A549 (cell line): ENCODE measurements around the gene RAB12. TPM values are rescaled to one million over a fixed set of nuclear protein-coding genes. Genes with fewer than 3 reads are reported as not detected.

Source experiments
- ATAC-seq, 2 experiments: fragments of 200-7000 bp in 1 of 2; fragments of >200 bp in 1 of 2; cut with Nextera tagmentation in 1 of 2; cut with Tn5 transposase in 1 of 2; 3 replicates each; pipeline versions ENCODE4 v1.8.0 to v1.9.1; 2018 to 2020; ENCODE audit warnings: mild to moderate bottlenecking in 1 of 2, moderate library complexity in 1 of 2
- CTCF ChIA-PET: fragments of 300-600 bp; sonication (Branson Sonifier 250); formaldehyde crosslinking; extraction: SDS; loops from one replicate; lab custom pipeline; 2021; ENCODE audit warnings: antibody characterized with exemption, inconsistent platforms; lab: Yijun Ruan, JAX
- POLR2A ChIA-PET: fragments of 350-600 bp; formaldehyde crosslinking; extraction: SDS; loops from one replicate; lab custom pipeline; 2021; ENCODE audit warnings: antibody characterized with exemption, inconsistent platforms; lab: Yijun Ruan, JAX
- DNase-seq, 2 experiments: peaks; one replicate each; pipeline versions ENCODE4 v3.0.0 to v3.0.0-alpha.2; 2011 to 2016; ENCODE audit warnings: low read depth in 1 of 2, low spot score in 1 of 2
- FAIRE-seq: peaks from 2 replicates; lab custom pipeline; 2011; peaks lifted over from hg19 to GRCh38; lab: Jason Lieb, UNC
- H3K27ac ChIP-seq, 2 experiments: fragments of >200 bp; sonication (Bioruptor Twin); formaldehyde crosslinking; 3 replicates each; pipeline ENCODE4 v1.5.1; 2016 to 2017
- H3K4me1 ChIP-seq: fragments of >200 bp; sonication (Bioruptor Twin); formaldehyde crosslinking; 3 replicates; pipeline ENCODE4 v1.6.1; 2016
- H3K4me2 ChIP-seq: fragments of >200 bp; sonication (Bioruptor Twin); formaldehyde crosslinking; 3 replicates; pipeline ENCODE4 v1.6.1; 2016
- H3K4me3 ChIP-seq: fragments of >200 bp; sonication (Bioruptor Twin); formaldehyde crosslinking; 3 replicates; pipeline ENCODE4 v1.5.1; 2016
- H3K9me3 ChIP-seq: fragments of >200 bp; sonication (Bioruptor Twin); formaldehyde crosslinking; 3 replicates; pipeline ENCODE4 v1.6.1; 2016
- CEBPB ChIP-seq, 2 experiments: fragments of >200 bp in 1 of 2; sonication (Bioruptor Twin) in 1 of 2; formaldehyde crosslinking in 1 of 2; IDR thresholded peaks; 2 replicates each; pipeline ENCODE4 v1.6.1; 2012 to 2016
- CHD2 ChIP-seq: fragments of 150-350 bp; IDR thresholded peaks from 2 replicates; pipeline ENCODE4 v1.6.1; 2014; ENCODE audit warnings: low read length; ENCODE audit not compliant: partially characterized antibody
- CHD4 ChIP-seq: fragments of 200-600 bp; sonication (generic); IDR thresholded peaks from 2 replicates; pipeline ENCODE4 v1.6.1; 2016; ENCODE audit warnings: antibody characterized with exemption, mild to moderate bottlenecking, borderline replicate concordance
- CTCF ChIP-seq: fragments of >200 bp; sonication (Bioruptor Twin); formaldehyde crosslinking; IDR thresholded peaks from 3 replicates; pipeline ENCODE4 v1.5.1; 2016
- EHMT2 ChIP-seq: fragments of 200-600 bp; sonication (generic); IDR thresholded peaks from 2 replicates; pipeline ENCODE4 v1.6.1; 2016; ENCODE audit warnings: antibody characterized with exemption, low read depth, mild to moderate bottlenecking, moderate library complexity
- EP300 ChIP-seq, 2 experiments: fragments of >200 bp; sonication (Bioruptor Twin); formaldehyde crosslinking; IDR thresholded peaks; 2 replicates in 1 of 2; 3 replicates in 1 of 2; pipeline ENCODE4 v1.6.1; 2016 to 2017
- ESRRA ChIP-seq: fragments of 150-350 bp; IDR thresholded peaks from 2 replicates; pipeline ENCODE4 v1.6.1; 2014; ENCODE audit warnings: mild to moderate bottlenecking, low read length, borderline replicate concordance
- FOSL2 ChIP-seq, 2 experiments: fragments of 450-650 bp in 1 of 2; fragments of >200 bp in 1 of 2; sonication (Bioruptor Twin) in 1 of 2; formaldehyde crosslinking; IDR thresholded peaks; 2 replicates each; pipeline versions ENCODE4 v1.5.0 to v1.6.1; 2016 to 2020; ENCODE audit warnings: mild to moderate bottlenecking in 1 of 2, moderate library complexity in 1 of 2
- FOXS1 ChIP-seq: fragments of 250-450 bp; sonication (Bioruptor Pico); IDR thresholded peaks from 2 replicates; pipeline ENCODE4 v1.5.0; 2020; ENCODE audit warnings: mild to moderate bottlenecking, moderate library complexity
- HDAC2 ChIP-seq: fragments of 200-600 bp; sonication (generic); IDR thresholded peaks from 2 replicates; pipeline ENCODE4 v1.6.1; 2016
- HEYL ChIP-seq: fragments of 250-450 bp; sonication (Bioruptor Pico); IDR thresholded peaks from 2 replicates; pipeline ENCODE4 v1.8.0; 2021; ENCODE audit warnings: mild to moderate bottlenecking, moderate library complexity
- HMGXB4 ChIP-seq: fragments of 250-450 bp; sonication (Bioruptor Pico); IDR thresholded peaks from 2 replicates; pipeline ENCODE4 v1.5.0; 2021; ENCODE audit warnings: mild to moderate bottlenecking, moderate library complexity, borderline replicate concordance
- HOXA7 ChIP-seq: fragments of 250-450 bp; sonication (Bioruptor Pico); IDR thresholded peaks from 2 replicates; pipeline ENCODE4 v1.5.0; 2020; ENCODE audit warnings: mild to moderate bottlenecking, moderate library complexity
- HOXB5 ChIP-seq: fragments of 250-450 bp; sonication (Bioruptor Pico); IDR thresholded peaks from 2 replicates; pipeline ENCODE4 v1.5.0; 2020; ENCODE audit warnings: mild to moderate bottlenecking, moderate library complexity
- JUN ChIP-seq, 2 experiments: fragments of >200 bp; sonication (Bioruptor Twin); formaldehyde crosslinking; IDR thresholded peaks; 2 replicates in 1 of 2; 3 replicates in 1 of 2; pipeline ENCODE4 v1.6.1; 2016 to 2017
- KDM5A ChIP-seq: fragments of 200-600 bp; sonication (generic); IDR thresholded peaks from 2 replicates; pipeline ENCODE4 v1.6.1; 2016; ENCODE audit warnings: antibody characterized with exemption, mild to moderate bottlenecking
- MAFK ChIP-seq: fragments of 450-650 bp; IDR thresholded peaks from 2 replicates; pipeline ENCODE4 v1.6.1; 2014; ENCODE audit not compliant: partially characterized antibody
- MAX ChIP-seq: IDR thresholded peaks from 2 replicates; pipeline ENCODE4 v1.6.1; 2012
- POLR2AphosphoS2 ChIP-seq: conservative IDR thresholded peaks from 2 replicates; pipeline ENCODE4 v1.6.1; 2012; ENCODE audit warnings: low read length, improper control_type of control experiment, inconsistent platforms
- RCOR1 ChIP-seq: fragments of 150-350 bp; IDR thresholded peaks from 2 replicates; pipeline ENCODE4 v1.6.1; 2014; ENCODE audit warnings: antibody characterized with exemption, low read length, low read depth
- RFX5 ChIP-seq: fragments of 450-650 bp; IDR thresholded peaks from 2 replicates; pipeline ENCODE4 v1.7.1; 2014; ENCODE audit warnings: antibody characterized with exemption, mild to moderate bottlenecking, moderate library complexity
- USF2 ChIP-seq: fragments of 450-650 bp; IDR thresholded peaks from 2 replicates; pipeline ENCODE4 v1.6.1; 2014; ENCODE audit warnings: antibody characterized with exemption
- ZC3H11A ChIP-seq: fragments of 450-650 bp; IDR thresholded peaks from 2 replicates; pipeline ENCODE4 v1.6.1; 2014; ENCODE audit warnings: antibody characterized with exemption, mild to moderate bottlenecking
- ZFP36 ChIP-seq: fragments of 450-650 bp; IDR thresholded peaks from 2 replicates; pipeline ENCODE4 v1.6.1; 2014; ENCODE audit warnings: borderline replicate concordance; ENCODE audit not compliant: partially characterized antibody
- ZNF302 ChIP-seq: fragments of 250-450 bp; sonication (Bioruptor Pico); IDR thresholded peaks from 2 replicates; pipeline ENCODE4 v1.9.0; 2021; ENCODE audit warnings: inconsistent platforms, mild to moderate bottlenecking, moderate library complexity
- WGBS: methylation state at CpG from one replicate; pipeline ENCODE4 v1.1.6; 2017; ENCODE audit errors: missing lambda C conversion rate; 5-methylcytosine and 5-hydroxymethylcytosine counted together
- polyA plus RNA-seq, 4 experiments: library from polyadenylated mRNA; depleted of rRNA in 3 of 4; stranded (reverse); fragments of >200 nt; fragmentation: RNase III in 1 of 4; extraction: RNeasy Plus Mini Kit Qiagen cat#74134 plus additional on column Dnase treatment in 1 of 4; gene quantifications; 2 replicates in 3 of 4; 3 replicates in 1 of 4; pipeline ENCODE4 v1.2.3, GENCODE V29; 2011 to 2017

The RAB12 gene
- polyA plus RNA-seq, 2 of the 4 experiments (the other 2 are of a cell fraction) = 23.4 to 31.3 TPM

- ATAC-seq = no peak
- POLR2A ChIA-PET = no interaction called here
- 54% methylated on average over 8 of the region's 8 CpGs for WGBS
Measured at GRCh38 chr18:8584798-8585197, 24.4 kb upstream of the RAB12 start.

GRCh38 chr18:8586941-8587340 lies 22.3 kb upstream of the RAB12 start:
- CTCF ChIA-PET = no interaction called here
- no peak for FAIRE-seq
- TF ChIP-seq ZC3H11A (no peak), RFX5 (no peak), ESRRA (no peak), MAX (no peak), HMGXB4 (CRISPR knock-in tag) (no peak), HEYL (CRISPR knock-in tag) (no peak), HDAC2 (no peak), CHD2 (no peak), KDM5A (no peak), POLR2AphosphoS2 (no peak), FOXS1 (CRISPR knock-in tag) (no peak)
- TF ChIP-seq, all 56 proteins: peak for 0
- H3K4me1 ChIP-seq = no peaks in the 10 kb centered on the region
- H3K4me3 ChIP-seq = no peak overlapping the region
- no peak for DNase-seq
- peaks cover 6% of the 10 kb centered on the region; the same call in 1 of the 3 replicates for H3K9me3 ChIP-seq
- ATAC-seq = no peak
- H3K4me2 ChIP-seq = no peak overlapping the region
- POLR2A ChIA-PET = no interaction called here
- H3K27ac ChIP-seq = no peak overlapping the region
- WGBS = 42% methylated on average over 4 of the region's 4 CpGs

More at GRCh38 chr18:8584798-8585197, 24.4 kb upstream of the RAB12 start:
- Histone ChIP-seq H3K4me3 (no peak overlapping the region), H3K9me3 (no peaks in the 10 kb centered on the region; the same call in 2 of the 3 replicates), H3K4me1 (no peaks in the 10 kb centered on the region), H3K27ac (no peak overlapping the region), H3K4me2 (no peak overlapping the region)
- TF ChIP-seq CTCF (no peak), HOXA7 (CRISPR knock-in tag) (no peak), EP300 (IDR thresholded peaks at IDR 0.05) (no peak), HOXB5 (CRISPR knock-in tag) (no peak), CEBPB (IDR thresholded peaks at IDR 0.05) (no peak)
- CTCF ChIA-PET = no interaction called here
- DNase-seq = no peak
- FAIRE-seq = no peak

- no peaks in the 10 kb centered on the region for H3K4me1 ChIP-seq
- H3K4me2 ChIP-seq = no peak overlapping the region
- no peak overlapping the region for H3K4me3 ChIP-seq
- no peak for FAIRE-seq
- 63% methylated on average over 6 of the region's 6 CpGs for WGBS
- DNase-seq = no peak
- no peak overlapping the region for H3K27ac ChIP-seq
- H3K9me3 ChIP-seq = no peaks in the 10 kb centered on the region
- no peak for ATAC-seq
- CTCF ChIA-PET = interaction anchor here (1.2 kb wide), 1 partner anchor 13 kb away, joined by 3 read pairs; no protein-coding TSS in a partner anchor
- POLR2A ChIA-PET = no interaction called here
- TF ChIP-seq FOSL2 (IDR thresholded peaks at IDR 0.05) (no peak), FOSL2 (CRISPR knock-in tag; IDR thresholded peaks at IDR 0.05) (no peak), ZNF302 (CRISPR knock-in tag) (no peak), EP300 (IDR thresholded peaks at IDR 0.05) (no peak), USF2 (no peak), ESRRA (no peak), CHD4 (no peak), KDM5A (no peak), HDAC2 (no peak), RCOR1 (no peak), HEYL (CRISPR knock-in tag) (no peak), HOXB5 (CRISPR knock-in tag) (no peak), MAFK (no peak), HMGXB4 (CRISPR knock-in tag) (no peak), JUN (IDR thresholded peaks at IDR 0.05) (no peak), EHMT2 (no peak), CHD2 (no peak), ZFP36 (no peak), CEBPB (IDR thresholded peaks at IDR 0.05) (no peak)
Measured at GRCh38 chr18:8595445-8595844, 13.8 kb upstream of the RAB12 start.
